MM.1S (cell line): ENCODE data around the gene TXK.

Experiments
- CTCF ChIP-seq: fragments of 300-600 bp; sonication (generic); IDR thresholded peaks from 2 replicates; pipeline ENCODE4 v1.5.1; 2016; ENCODE audit warnings: antibody characterized with exemption, low read length, mixed read lengths
- EZH2 ChIP-seq: fragments of 300-600 bp; sonication (generic); optimal IDR thresholded peaks from 2 replicates; pipeline ENCODE3; 2017; ENCODE audit warnings: low read depth, mild to moderate bottlenecking, antibody characterized with exemption, low read length, mixed read lengths
- EZH2phosphoT487 ChIP-seq: fragments of 300-600 bp; sonication (generic); IDR thresholded peaks from 2 replicates; pipeline ENCODE4 v1.6.1; 2018; ENCODE audit warnings: antibody characterized with exemption, low read length

- TF ChIP-seq EZH2: no peak
- TF ChIP-seq CTCF: no peak
- TF ChIP-seq EZH2phosphoT487: no peak
Observed at GRCh38 chr4:48156423-48156822, 22.4 kb upstream of the TXK start.
